CD4-positive, alpha-beta T cell (primary cell): ENCODE data around the gene PCDH9. TPM values are rescaled to one million over a fixed set of nuclear protein-coding genes. Genes with fewer than 3 reads are reported as not detected.

Source experiments
- ATAC-seq: fragments of 200-7000 bp; cut with Tn5 transposase; one replicate; pipeline ENCODE4 v1.10.0; 2022; ENCODE audit warnings: mild to moderate bottlenecking; ENCODE audit not compliant: poor library complexity
- CTCF ChIA-PET: fragments of 350-600 bp; sonication (Branson Sonifier 250); formaldehyde crosslinking; loops from one replicate; lab custom pipeline; 2021; ENCODE audit warnings: antibody characterized with exemption, inconsistent platforms; lab: Charles Lee
- POLR2A ChIA-PET: fragments of 350-600 bp; sonication (Branson Sonifier 250); formaldehyde crosslinking; loops from one replicate; lab custom pipeline; 2021; ENCODE audit warnings: antibody characterized with exemption, inconsistent platforms; lab: Charles Lee
- DNase-seq, 14 experiments: peaks; one replicate each; pipeline ENCODE4 v3.0.0-alpha.2; 2013 to 2020; ENCODE audit warnings: mixed read lengths in 2 of 14
- H3K27ac ChIP-seq, 2 donors: one replicate each; pipeline versions ENCODE4 v1.5.1 to v1.7.0; 2013; ENCODE audit warnings: low read length in 2 of 2, low read depth in 1 of 2, mild to moderate bottlenecking in 1 of 2
- H3K27me3 ChIP-seq, 2 experiments: 1 replicate in 1 of 2; 2 replicates in 1 of 2; pipeline versions ENCODE4 v1.6.1 to v1.7.0; 2013; ENCODE audit warnings: low read length in 2 of 2, control low read depth in 1 of 2, mild to moderate bottlenecking in 1 of 2, moderate library complexity in 1 of 2; ENCODE audit not compliant: insufficient read depth in 2 of 2, control insufficient read depth in 1 of 2
- H3K36me3 ChIP-seq: one replicate; pipeline ENCODE4 v1.6.1; 2013; ENCODE audit warnings: low read length, control low read depth; ENCODE audit not compliant: insufficient read depth
- H3K4me1 ChIP-seq: one replicate; pipeline ENCODE4 v1.6.1; 2013; ENCODE audit warnings: low read length, control low read depth; ENCODE audit not compliant: insufficient read depth
- H3K4me3 ChIP-seq: one replicate; pipeline ENCODE4 v1.5.1; 2013; ENCODE audit warnings: mild to moderate bottlenecking, low read length, moderate library complexity
- H3K9me3 ChIP-seq, 2 experiments: 1 replicate in 1 of 2; 2 replicates in 1 of 2; pipeline versions ENCODE4 v1.6.1 to v1.7.0; 2013; ENCODE audit warnings: low read length in 2 of 2, mild to moderate bottlenecking in 2 of 2, control low read depth in 1 of 2, moderate library complexity in 1 of 2; ENCODE audit not compliant: control insufficient read depth in 1 of 2, insufficient read depth in 1 of 2
- H3K27ac Mint-ChIP-seq: one replicate; pipeline ENCODE4 v1.8.0; 2020; ENCODE audit warnings: mixed read lengths
- H3K27me3 Mint-ChIP-seq: one replicate; pipeline ENCODE4 v1.8.0; 2021; ENCODE audit warnings: mixed read lengths
- H3K36me3 Mint-ChIP-seq: one replicate; pipeline ENCODE4 v1.8.0; 2021; ENCODE audit warnings: low read depth, mixed read lengths
- H3K4me1 Mint-ChIP-seq: one replicate; pipeline ENCODE4 v1.8.0; 2021; ENCODE audit warnings: low read depth, mixed read lengths
- H3K4me3 Mint-ChIP-seq: one replicate; pipeline ENCODE4 v1.8.0; 2020; ENCODE audit warnings: mild to moderate bottlenecking, mixed read lengths
- H3K9me3 Mint-ChIP-seq: one replicate; pipeline ENCODE4 v1.8.0; 2020; ENCODE audit warnings: mixed read lengths
- intact Hi-C, 2 experiments: fragments of 100-400 bp; cut with DNase I in 1 of 2; cut with micrococcal nuclease in 1 of 2; formaldehyde crosslinking; loops; one replicate each; pipeline versions ENCODE4 v1.15.1 to v1.9.0; 2023 to 2025; cut with DNase I, micrococcal nuclease
- total RNA-seq, 174 experiments: library from RNA in 2 of 174; stranded (reverse) in 2 of 174; gene quantifications; one replicate each; pipeline ENCODE4 v1.2.3 and lab custom pipeline; 2021 to 2026
- TF ChIP-seq, protein P1 (sequence below): fragments of 200-600 bp; IDR thresholded peaks from one replicate; pipeline ENCODE4 v1.8.0; 2022; ENCODE audit warnings: antibody characterized with exemption, mild to moderate bottlenecking

Gene PCDH9
- total RNA-seq, 2 experiments from 2014 or later, result 0.08 to 0.19 TPM

DNA sequence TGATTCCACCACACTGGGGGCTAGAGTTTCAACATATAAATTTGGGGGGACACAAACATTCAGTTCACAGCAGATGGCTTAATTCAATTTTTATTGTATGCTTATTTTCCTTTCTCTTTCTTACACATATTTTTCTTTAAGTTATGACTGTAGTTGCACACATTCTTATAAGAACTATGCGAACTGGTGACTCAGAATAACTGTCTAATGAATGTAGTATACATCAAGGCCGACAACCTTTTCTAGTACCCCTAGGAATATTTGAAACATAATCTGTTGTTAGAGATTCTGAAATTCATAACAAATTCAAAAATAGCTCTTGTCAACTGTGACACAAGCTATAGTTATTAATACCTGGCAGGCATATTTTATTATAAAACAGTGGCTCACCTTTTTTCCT, 695.6 kb downstream of the PCDH9 start:
- TF ChIP-seq, protein P1, sequence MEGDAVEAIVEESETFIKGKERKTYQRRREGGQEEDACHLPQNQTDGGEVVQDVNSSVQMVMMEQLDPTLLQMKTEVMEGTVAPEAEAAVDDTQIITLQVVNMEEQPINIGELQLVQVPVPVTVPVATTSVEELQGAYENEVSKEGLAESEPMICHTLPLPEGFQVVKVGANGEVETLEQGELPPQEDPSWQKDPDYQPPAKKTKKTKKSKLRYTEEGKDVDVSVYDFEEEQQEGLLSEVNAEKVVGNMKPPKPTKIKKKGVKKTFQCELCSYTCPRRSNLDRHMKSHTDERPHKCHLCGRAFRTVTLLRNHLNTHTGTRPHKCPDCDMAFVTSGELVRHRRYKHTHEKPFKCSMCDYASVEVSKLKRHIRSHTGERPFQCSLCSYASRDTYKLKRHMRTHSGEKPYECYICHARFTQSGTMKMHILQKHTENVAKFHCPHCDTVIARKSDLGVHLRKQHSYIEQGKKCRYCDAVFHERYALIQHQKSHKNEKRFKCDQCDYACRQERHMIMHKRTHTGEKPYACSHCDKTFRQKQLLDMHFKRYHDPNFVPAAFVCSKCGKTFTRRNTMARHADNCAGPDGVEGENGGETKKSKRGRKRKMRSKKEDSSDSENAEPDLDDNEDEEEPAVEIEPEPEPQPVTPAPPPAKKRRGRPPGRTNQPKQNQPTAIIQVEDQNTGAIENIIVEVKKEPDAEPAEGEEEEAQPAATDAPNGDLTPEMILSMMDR, result no peak
- intact Hi-C loops, result no loop called here
- H3K27ac ChIP-seq, result no peak overlapping the region

DNA sequence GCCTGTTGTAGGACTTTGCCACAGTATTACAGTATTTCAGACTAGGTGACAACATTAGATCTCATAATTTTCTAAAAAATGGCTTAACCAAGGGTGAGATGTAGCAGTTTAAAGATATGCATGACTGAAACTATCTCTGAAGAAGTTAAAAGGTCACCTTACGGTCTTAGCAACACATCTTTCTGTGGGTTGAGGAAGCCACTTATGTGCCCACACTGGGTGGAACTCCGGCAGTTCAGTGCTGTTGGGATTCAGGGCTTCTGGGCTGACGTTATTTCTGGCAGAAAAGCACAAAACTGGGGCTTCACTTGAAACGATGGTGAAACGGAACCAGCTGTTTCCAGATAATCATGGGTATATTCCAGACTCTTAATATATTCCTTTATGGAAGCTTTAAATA, 697.3 kb downstream of the PCDH9 start:
- no peaks in the 10 kb centered on the region for H3K36me3 Mint-ChIP-seq
- no peaks in the 10 kb centered on the region for H3K27me3 ChIP-seq
- H3K4me3 Mint-ChIP-seq, result no peak overlapping the region
- H3K4me1 ChIP-seq, result no peaks in the 10 kb centered on the region
- H3K9me3 Mint-ChIP-seq, result no peaks in the 10 kb centered on the region
- intact Hi-C loops, result no loop called here
- no peak overlapping the region for H3K27ac ChIP-seq
- ATAC-seq (no peak), DNase-seq (no peak)
- ChIA-PET POLR2A (no interaction called here), CTCF (no interaction called here)
- TF ChIP-seq, protein P1, result no peak
- no peak overlapping the region for H3K27ac Mint-ChIP-seq
- H3K4me3 ChIP-seq, result no peak overlapping the region
- no peaks in the 10 kb centered on the region for H3K36me3 ChIP-seq
- no peaks in the 10 kb centered on the region for H3K9me3 ChIP-seq
- no peaks in the 10 kb centered on the region for H3K27me3 Mint-ChIP-seq
- no peaks in the 10 kb centered on the region for H3K4me1 Mint-ChIP-seq

More for the DNA sequence above, 695.6 kb downstream of the PCDH9 start:
- Mint-ChIP-seq H3K36me3 (no peaks in the 10 kb centered on the region), H3K27ac (no peak overlapping the region), H3K27me3 (no peaks in the 10 kb centered on the region), H3K9me3 (peaks cover 2% of the 10 kb centered on the region), H3K4me3 (no peak overlapping the region), H3K4me1 (no peaks in the 10 kb centered on the region)
- ChIA-PET POLR2A (no interaction called here), CTCF (no interaction called here)
- Histone ChIP-seq H3K36me3 (no peaks in the 10 kb centered on the region), H3K4me1 (no peaks in the 10 kb centered on the region), H3K27me3 (no peaks in the 10 kb centered on the region), H3K9me3 (no peaks in the 10 kb centered on the region), H3K4me3 (no peak overlapping the region)
- ATAC-seq (no peak), DNase-seq (no peak)

DNA sequence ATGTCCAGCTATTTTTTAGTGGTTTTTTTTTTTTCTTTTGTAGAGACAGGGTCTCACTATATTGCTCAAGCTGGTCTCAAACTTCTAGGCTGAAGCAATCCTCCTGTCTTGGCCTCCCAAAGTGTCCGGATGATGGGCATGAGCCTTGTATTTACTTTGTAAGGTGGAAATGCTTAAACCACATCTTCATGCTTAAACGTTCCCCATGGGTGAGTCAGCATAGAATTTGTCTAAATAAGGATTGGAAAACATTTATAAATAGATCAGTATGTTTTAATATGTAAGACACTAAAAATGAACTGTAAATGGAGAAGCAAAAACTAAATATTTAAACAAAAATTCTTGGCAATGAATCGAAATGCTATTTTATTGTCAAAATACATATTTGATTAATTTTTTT, 698.0 kb downstream of the PCDH9 start:
- Histone ChIP-seq H3K4me3 (no peak overlapping the region), H3K27ac (no peak overlapping the region), H3K36me3 (no peaks in the 10 kb centered on the region), H3K9me3 (no peaks in the 10 kb centered on the region), H3K4me1 (no peaks in the 10 kb centered on the region), H3K27me3 (no peaks in the 10 kb centered on the region)
- Mint-ChIP-seq H3K4me1 (no peaks in the 10 kb centered on the region), H3K4me3 (no peak overlapping the region), H3K27me3 (no peaks in the 10 kb centered on the region), H3K9me3 (no peaks in the 10 kb centered on the region), H3K27ac (no peak overlapping the region), H3K36me3 (no peaks in the 10 kb centered on the region)
- DNase-seq (no peak), ATAC-seq (no peak)
- TF ChIP-seq, protein P1, result no peak
- intact Hi-C loops, result no loop called here
- ChIA-PET CTCF (no interaction called here), POLR2A (no interaction called here)
